Measurements from ENCODE around the gene MMP23B. TPM values are rescaled to one million over a fixed set of nuclear protein-coding genes. Genes with fewer than 3 reads are reported as not detected.

The MMP23B gene
- total and polyA plus RNA-seq, 11 donors = 10.4 to 128 (median 59.0) TPM

DNA sequence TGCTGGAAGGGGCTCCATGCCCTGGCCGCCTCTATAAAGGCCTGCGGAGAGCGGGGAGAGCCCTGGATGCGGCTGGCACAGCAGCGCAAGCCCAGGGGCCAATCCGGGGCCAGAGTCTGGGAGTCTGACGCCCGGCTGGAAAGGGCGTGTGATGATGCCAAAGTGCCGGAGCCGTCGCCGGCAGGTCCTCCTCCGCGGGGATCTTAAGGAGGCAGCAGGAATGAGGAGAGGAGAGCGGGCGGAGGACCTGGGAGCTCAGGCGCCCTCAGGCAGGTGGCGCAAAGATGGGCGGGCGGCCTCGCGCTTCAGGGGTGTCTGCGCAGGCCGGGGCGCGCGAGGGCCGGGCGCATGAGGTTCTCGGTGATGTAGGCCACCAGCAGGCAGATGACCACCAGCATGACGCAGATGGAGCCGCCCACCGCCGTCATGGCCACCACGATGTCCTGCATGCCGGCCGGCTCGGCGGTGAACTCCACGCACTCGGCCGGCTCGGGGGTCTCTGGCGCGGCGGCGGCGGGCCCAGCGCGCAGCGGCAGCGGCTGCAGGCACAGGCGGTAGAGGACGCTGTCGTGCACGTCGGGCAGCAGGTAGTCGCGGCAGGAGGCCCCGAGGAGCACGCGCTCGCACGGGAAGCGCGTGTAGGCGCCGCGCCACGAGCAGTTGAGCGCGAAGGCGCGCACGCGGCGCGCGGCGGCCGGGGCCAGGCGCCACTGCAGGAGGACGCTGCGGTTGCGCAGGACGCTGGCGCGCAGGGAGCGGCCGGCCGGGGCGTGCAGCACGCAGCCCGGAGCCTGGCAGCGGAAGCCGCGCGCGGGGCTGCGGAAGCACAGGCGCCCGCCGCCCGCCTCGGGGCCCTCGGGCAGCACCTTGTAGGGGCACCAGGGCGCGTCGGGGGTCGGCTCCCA lies 32.7 kb upstream of the MMP23B start:
- no peak for TF ChIP-seq POLR2A (IDR thresholded peaks at IDR 0.05)
- TF ChIP-seq, protein P1, sequence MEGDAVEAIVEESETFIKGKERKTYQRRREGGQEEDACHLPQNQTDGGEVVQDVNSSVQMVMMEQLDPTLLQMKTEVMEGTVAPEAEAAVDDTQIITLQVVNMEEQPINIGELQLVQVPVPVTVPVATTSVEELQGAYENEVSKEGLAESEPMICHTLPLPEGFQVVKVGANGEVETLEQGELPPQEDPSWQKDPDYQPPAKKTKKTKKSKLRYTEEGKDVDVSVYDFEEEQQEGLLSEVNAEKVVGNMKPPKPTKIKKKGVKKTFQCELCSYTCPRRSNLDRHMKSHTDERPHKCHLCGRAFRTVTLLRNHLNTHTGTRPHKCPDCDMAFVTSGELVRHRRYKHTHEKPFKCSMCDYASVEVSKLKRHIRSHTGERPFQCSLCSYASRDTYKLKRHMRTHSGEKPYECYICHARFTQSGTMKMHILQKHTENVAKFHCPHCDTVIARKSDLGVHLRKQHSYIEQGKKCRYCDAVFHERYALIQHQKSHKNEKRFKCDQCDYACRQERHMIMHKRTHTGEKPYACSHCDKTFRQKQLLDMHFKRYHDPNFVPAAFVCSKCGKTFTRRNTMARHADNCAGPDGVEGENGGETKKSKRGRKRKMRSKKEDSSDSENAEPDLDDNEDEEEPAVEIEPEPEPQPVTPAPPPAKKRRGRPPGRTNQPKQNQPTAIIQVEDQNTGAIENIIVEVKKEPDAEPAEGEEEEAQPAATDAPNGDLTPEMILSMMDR (IDR thresholded peaks at IDR 0.05) = no peak
- H3K27ac ChIP-seq = no peak overlapping the region
- H3K9me3 ChIP-seq = no peaks in the 10 kb centered on the region
- peaks cover 6 to 61% (median 24%) of the 10 kb centered on the region in 9 donors for H3K27me3 ChIP-seq
- H3K36me3 ChIP-seq = no peaks in the 10 kb centered on the region
- intact Hi-C loops (cut with DNase I) = no loop called here
- 8 to 28% (median 10%) methylated on average over 53 to 111 of the region's 111 CpGs for WGBS, 4 donors
- H3K4me3 ChIP-seq = peak overlapping the region in 9 of 12 donors; percentile 10 to 56 (median 35)
- peak in 2 of 5 donors; percentile 29 to 63 for DNase-seq
- peaks cover 0 to 31% (median 11%) of the 10 kb centered on the region in 12 donors for H3K4me1 ChIP-seq
- ATAC-seq = peak in 1 of 4 donors; percentile 31

DNA sequence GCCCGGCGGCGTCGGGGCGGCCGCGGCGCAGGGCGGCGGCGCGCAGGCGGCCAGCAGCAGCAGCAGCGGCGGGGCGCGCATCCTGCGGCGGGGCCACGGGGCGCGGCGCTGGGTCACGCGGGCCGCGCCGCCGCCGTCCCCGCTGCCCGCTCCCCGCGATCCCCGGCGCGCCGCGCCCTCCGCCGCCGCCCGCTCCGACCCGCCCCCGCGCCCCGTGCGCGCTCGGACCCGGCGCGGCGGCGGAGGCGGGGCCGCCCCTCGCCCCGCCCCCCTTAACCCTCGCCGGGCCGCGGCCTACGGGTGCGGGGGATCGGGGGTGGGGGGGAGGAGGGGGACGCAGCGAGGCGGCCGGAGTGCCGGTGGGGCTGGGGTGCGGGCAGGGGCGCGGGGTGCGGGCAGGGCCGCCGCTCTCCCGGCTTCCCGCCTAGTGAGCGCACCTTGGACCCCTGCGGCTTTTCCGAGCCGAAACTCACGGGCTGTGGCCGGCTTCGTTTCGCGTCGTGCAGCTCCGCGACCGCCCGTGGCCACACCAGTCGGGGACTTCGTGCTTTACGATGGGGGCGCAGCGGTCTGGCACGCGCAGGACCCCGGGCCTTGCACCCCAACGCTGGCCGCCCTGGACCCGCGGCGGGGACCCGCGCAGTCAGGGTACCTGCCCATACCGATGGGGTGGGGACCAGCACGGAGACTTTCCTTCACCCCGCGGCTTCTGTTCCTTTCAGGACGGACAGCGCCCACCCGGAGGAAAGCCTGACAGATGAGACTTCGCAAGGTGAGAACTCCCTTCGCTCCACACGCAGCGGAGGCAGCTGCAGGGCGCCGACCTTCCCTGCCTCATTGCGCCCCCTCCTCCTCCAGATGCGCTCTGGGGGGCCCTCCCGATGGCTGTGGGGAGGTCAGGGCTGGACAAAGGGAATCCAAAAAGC lies 31.8 kb upstream of the MMP23B start, which contains the start of gene FNDC10:
Gene FNDC10, minus strand, starts transcription at position 201 of the 926 bp plus-strand sequence. Its CDS starts 120 bp downstream, at position 81.
- Histone ChIP-seq H3K36me3 (no peaks in the 10 kb centered on the region), H3K27ac (no peak within 1 kb of the TSS), H3K9me3 (no peaks in the 10 kb centered on the region), H3K4me3 (peak within 1 kb of the TSS; percentile 19 to 57 (median 43)), H3K27me3 (peaks cover 6 to 61% (median 24%) of the 10 kb centered on the region in 9 donors), H3K4me1 (peaks cover 0 to 31% (median 11%) of the 10 kb centered on the region in 12 donors)
- DNase-seq (peak in 2 of 5 donors; percentile 19 to 48), ATAC-seq (no peak)
- intact Hi-C loops (cut with DNase I) = no loop called here
- 2 to 17% (median 6%) methylated on average over 18 to 125 of the region's 125 CpGs for WGBS, 4 donors
- TF ChIP-seq, protein P1 (IDR thresholded peaks at IDR 0.05) = no peak

DNA sequence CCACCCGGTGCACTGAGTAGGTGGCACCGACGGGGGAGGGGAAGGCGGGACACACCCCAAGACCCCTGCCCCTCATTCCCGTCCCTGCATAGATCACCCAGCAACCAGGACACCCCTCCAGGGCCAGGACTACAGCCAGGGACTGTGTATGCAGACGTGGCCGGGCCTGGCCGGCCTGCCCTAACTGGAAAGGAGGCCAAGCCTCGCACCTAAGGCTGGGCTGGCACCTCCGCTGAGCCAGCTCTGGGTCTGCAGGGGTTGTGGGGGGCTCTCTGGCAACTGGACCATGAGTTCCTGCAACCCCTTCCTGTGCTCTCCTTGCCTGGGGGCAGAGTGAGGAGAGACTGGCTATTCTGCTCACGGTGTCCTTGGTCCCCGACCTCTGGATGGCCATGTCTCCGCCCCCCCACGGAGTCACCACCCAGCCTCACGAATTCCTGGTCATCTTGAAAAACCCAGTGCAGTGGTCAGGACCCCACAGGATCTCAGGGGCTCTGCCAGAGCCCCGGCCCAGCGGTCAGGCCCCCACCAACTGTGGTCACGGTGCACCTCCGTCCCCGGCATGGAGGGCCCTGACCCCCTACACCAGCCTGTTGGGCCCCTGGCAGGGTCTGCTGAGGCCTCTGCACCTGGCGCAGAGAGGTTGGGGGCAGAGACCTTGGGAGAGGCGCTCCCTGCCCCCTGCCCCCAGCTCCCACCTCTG lies 31.0 kb upstream of the MMP23B start:
- TF ChIP-seq, protein P1 (IDR thresholded peaks at IDR 0.05) = no peak
- no peak for TF ChIP-seq POLR2A (IDR thresholded peaks at IDR 0.05)
- intact Hi-C loops (cut with DNase I) = no loop called here
- peak overlapping the region in 2 of 12 donors; percentile 52 to 53 for H3K4me3 ChIP-seq
- H3K9me3 ChIP-seq = no peaks in the 10 kb centered on the region
- peaks cover 0 to 31% (median 11%) of the 10 kb centered on the region in 12 donors for H3K4me1 ChIP-seq
- 70 to 91% (median 74%) methylated on average over 15 to 22 of the region's 22 CpGs for WGBS, 4 donors
- DNase-seq (peak in 2 of 5 donors; percentile 19 to 53), ATAC-seq (no peak)
- H3K36me3 ChIP-seq = no peaks in the 10 kb centered on the region
- H3K27ac ChIP-seq = no peak overlapping the region
- H3K27me3 ChIP-seq = peaks cover 6 to 61% (median 24%) of the 10 kb centered on the region in 9 donors

Data from heart left ventricle (tissue), 16 donors.